ENCODE measurements around the gene ZPBP.
"Not testable (repeated sequence)": the region's sequence is repeated elsewhere in the genome, so short reads cannot be mapped to it uniquely, and the experiment has no call there.

ZPBP gene, protein sequence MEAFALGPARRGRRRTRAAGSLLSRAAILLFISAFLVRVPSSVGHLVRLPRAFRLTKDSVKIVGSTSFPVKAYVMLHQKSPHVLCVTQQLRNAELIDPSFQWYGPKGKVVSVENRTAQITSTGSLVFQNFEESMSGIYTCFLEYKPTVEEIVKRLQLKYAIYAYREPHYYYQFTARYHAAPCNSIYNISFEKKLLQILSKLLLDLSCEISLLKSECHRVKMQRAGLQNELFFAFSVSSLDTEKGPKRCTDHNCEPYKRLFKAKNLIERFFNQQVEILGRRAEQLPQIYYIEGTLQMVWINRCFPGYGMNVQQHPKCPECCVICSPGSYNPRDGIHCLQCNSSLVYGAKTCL

DNA sequence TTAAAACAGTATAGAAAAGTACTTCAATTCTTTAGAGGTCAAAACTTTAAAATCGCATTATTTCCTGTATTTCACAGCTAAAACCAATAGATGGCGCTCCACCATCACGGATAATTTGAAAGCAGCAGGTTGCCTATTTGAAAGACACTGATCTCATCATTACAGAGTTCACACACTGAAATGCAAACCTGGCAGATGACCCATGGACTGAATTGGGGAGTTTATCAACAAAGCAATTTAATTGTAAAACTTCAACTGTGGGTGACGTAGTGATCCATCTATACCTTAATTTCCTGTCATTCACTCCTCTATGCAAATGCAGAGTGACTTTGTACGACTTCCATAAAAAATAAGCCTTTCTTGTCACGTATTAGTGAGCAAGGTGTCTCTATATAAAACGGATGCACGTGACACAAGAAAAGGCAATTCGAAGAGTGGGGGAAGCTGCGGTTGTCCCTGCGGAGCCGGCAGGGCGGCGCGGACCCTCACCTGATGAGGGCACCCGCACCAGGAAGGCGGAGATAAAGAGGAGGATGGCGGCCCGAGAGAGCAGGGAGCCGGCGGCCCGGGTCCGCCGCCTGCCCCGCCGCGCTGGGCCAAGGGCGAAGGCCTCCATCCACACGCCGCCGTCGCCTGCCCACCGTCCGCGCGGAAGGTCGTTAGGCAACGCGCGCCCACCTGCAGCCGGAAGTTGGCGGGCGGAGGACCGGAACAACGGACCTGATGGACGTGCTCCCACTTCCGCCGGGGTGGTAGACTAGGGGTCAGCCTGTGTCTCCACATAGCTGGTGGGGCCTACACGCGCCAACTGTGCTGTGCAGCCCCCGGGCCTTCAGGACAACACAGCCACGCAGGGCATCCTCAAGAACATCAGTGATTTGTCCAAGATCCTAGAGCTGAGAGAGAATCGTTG, at the start of gene ZPBP:
ZPBP (minus strand) TSS at position 668 of the 913 bp plus-strand sequence; CDS start at position 616, 52 bp downstream.
- peak; percentile 57 for DNase-seq

DNA sequence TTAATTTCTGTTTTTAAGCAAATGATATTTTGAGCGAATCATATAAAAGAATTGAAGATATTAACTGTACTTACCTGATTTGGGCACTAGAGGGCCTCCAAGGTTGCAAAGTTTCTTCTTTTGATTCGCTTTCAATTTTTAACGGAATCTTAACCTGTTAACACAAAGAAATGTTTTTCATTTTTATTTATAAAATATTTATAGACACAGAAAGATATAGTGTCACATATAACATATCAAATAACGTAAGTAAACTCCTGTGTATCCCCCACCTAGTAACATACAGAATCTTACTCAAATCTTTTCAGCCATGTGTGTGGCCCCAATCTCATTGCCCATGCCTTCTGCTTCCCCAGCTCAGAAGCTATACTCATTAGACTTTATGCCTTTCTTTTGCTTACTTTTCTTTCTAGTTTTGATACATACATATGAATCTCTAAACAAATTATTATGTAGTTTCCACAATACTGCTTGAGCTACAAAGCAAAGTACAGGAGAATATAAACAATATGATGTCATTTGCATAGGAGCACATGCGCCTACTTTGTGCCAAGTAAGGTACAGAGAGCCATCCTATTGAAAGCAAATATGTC, 49.5 kb upstream of the ZPBP start:
- DNase-seq = peak; percentile 4

DNA sequence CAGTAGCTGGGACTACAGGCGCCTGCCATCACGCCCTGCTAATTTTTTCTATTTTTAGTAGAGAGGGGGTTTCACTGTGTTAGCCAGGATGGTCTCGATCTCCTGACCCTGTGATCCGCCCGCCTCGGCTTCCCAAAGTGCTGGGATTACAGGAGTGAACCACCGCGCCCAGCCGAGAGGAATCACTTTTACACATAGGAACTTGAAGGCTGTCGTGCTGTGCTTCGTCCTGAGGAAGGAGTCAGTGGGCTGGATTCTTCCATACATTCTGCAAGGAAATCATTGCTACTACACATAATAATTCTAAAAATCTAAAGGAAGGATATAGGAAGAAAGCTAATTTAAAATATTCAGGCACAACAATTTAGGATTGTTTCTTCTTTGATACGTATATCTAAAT, 48.8 kb upstream of the ZPBP start:
- DNase-seq = no peak

DNA sequence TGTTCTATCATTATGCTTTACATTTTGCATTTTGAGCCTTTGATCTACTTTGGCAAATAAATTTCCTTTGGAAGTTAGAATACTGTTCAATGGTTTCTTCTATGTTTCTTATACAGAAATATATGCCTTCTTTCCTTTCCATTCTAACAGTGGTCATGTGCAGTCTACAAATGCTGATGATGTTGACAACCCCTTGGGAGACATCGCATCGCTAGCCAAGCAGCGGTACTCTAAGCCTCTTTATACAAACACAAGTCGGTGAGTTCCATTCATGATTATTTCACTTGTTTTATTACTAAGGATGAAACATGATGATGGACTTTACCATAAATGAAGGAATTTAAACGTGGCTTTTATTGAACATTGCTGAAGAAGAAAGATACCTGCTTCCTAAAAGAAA, 48.1 kb upstream of the ZPBP start:
- DNase-seq = no peak

DNA sequence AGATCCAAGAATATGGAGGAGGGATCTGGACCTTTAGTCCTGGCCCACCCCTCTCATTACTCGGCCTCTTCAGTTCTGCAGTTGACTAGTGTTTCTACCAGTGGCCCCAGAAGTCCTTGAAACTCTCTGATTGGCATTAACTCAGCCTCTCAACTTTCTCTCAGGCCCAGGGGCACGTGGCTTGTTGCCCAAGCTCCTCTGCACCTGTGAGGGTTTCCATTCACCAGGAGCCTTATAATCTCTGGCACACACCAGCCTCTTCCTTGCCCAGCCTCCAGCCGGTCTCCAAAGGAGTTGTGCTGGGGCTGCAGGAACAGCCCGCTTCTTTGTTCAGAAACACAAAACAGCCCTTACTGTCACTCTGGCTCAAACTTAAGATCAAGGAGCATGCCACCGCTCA, 47.6 kb upstream of the ZPBP start:
- no peak for DNase-seq

DNA sequence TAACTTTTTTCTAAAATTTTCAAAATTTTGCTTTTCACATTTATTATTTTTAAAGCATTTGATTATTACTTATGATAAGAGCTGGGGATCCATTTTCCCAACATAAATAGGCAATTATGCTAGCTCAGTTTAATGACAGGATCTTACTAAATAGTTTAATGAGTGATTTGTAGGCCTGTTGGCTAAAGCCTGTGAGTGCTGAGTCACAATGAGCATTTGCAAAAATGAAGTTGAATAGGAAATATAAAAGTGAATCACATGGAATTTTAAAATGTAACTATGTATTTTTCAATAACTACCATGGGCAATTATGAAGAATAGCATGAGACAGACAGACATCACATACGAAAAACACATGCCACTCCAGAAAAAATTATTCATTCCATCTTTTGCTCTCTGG, 45.1 kb upstream of the ZPBP start:
- DNase-seq = no peak

DNA sequence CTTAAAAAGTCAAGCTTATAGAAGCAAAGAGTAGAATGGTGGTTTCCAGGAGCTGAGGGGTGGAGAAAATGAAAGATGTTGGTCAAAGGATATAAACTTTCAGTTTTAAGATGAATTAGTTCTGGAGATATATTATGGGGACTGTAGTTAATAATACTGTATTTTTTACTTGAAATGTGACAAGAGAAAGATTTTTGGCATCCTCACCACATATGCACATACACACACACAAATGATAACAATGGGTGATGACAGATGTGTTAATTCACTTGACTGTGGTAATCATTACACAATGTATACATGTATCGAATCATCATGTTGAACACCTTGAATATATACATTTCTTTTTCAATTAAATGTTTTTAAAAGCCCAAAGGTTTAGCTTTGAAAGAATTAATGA, 32.7 kb upstream of the ZPBP start:
- no peak for DNase-seq

DNA sequence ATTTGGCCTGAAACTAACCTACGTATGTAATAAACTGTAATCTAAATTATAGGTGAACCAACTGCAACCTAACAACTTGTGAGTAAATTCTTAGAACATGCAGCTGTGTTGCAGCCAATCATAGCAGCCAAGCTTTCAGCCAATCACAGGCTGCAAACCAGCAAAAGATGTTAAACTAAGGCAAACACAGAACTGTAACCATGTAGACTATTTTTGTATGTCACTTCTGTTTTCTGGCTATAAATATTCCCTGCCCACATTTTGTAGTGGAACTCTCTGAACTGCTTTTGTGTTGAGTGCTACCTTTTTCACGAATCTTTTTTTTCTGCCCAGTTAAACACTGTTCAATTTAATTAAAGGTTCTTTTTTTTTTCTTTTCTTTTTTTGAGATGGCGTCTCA, 28.2 kb upstream of the ZPBP start:
- DNase-seq = no peak

DNA sequence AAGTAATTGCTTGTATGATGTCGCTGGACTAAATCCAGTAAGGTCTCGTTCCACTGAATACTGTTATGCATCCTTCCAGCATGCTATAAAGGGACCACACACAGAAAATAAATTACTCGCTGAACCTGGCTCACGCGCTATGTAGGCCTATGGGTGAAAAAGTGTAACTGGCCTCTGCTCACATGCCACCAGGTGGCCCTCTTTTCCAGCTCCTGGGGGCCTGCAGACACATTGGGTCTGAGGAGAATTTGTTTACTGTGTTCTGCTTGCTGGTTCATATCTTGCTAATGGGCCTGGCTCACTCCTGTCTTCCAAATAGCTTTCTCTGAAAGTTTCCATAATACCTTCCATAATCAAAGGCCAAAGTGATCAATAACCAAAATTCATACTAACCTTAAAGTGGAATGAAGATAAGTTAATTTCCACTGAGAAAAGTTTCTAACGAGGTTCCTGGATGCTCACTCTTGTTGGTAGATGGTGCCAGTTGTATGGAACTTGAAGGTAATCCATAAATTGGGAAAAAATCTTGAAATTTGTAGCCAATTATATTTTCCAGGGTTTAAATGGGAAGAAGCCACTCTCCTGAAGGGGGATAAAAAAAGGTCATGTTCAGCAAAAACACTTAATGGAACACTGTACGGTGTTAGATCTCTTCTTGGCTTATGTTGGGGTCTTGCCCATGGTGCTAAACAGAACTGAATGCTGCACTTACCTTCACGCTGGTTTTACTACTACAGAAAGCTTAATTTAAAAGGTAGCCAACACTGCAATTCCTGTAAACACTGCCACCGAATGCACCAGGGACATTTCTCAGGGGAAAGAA, 27.0 kb upstream of the ZPBP start:
- no peak for DNase-seq

DNA sequence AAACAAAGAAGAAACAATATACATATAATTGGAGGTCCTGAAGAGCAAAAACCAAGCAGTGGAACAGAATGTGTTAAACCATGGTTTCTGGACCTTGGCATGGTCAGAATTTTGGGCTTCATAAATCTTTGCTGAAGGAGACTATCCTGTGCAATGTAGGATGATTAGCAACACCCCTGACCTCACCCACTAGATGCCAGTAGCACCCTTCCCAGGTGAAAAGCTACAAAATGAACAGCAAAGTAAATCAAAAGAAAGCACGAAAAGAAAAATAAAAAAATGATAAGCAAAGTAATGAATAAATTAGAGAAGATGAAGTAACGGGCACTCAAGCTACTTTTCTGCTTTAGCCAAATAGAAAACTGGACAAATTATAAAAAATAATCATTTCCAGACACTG, 19.2 kb upstream of the ZPBP start:
- no peak for DNase-seq

DNA sequence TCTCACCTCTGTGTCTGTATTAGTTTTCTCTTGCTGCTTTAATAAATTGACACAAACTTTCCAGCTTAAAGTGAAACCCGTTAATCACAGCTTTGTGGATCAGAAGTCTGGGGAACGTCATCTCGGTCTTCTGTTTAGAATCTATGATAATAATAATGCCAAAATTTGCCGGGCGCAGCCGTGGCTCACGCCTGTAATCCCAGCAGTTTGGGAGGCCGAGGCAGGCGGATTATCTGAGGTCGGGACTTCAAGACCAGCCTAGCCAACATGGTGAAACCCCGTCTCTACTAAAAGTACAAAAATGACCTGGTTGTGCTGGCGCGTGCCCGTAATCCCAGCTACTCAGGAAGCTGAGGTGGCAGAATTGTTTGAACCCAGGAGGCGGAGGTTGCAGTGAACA, 8.8 kb upstream of the ZPBP start:
- DNase-seq = no peak

DNA sequence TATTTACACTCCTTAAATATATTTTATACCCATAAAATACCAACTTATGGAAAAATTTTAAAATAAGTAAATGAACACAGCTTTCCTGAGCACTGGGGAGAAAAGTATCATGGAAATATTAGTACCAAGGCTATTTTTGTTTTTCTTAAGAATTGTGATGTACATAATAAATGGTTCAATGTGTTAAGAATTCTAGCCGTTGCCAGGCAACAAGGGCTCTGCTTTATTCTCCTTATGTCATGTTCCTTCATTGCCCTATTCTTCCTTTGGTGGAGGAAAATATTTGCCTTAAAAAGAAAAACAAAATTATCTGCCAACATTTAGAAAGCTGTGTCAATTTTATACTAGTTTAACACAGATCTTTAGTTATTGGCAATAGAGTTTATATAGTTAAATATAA, 2.6 kb upstream of the ZPBP start:
- DNase-seq = no peak

DNA sequence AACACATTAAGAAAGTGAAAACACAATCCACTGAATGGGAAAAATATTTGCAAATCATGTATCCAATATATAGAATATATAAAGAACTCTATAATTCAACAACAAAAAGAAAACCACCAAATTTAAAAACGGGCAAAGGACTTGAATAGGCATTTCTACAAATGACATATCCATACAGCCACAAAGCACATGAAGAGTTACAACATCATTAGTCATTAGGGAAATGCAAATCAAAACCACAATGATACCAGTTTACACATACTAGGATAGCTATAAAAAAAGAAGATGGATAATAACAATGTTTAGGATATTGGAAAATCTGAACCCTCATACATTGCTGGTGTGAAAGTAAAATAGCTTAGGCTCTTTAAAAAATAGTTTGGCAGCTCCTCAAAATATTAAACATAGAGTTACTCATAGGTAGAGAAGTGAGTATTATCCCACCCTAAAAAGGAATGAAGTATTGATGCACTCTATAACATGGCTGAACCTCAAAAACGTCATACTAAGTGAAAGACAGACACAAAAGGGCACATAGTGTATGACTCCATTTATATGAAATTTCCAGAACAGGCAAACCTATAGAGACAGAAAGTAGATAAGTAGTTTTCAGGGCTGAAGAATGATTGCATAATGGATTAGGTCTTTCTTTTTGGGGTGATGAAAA, 4.5 kb downstream of the ZPBP start:
- DNase-seq = no peak

DNA sequence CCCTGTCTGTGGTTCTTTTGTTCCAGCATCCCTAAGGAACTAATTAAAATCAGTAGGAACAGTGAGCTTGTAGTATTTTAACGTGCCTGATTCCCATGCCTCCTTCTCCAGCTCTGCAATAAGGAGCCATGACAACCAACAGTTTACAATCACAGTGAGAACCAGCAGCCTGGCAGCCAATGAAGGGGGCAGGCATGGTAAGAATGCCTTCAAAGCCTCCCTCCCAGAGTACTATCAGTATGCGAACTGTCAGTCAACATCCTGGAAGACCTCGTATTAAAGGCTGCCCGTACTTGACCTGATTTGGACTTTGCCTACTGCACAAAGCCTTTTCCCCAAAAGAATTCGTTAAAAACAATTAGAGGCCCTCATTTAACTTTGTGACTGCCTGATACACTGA, 7.7 kb downstream of the ZPBP start:
- DNase-seq = no peak

DNA sequence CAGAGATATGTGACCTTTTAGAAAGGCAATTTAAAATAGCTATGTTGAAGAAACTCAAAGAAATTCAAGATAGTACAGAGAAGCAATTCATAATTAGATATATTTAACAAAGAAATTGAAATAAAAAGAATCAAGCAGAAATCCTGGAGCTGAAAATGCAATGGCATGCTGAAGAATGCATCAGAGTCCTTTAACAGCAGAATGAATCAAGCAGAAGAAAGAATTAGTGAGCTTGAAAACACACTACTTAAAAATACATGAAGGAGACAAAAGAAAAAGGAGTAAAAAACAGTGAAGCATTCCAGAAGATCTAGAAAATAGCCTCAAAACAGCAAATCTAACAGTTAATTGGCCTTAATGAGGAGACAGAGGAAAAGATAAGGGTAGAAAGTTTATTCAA, 20.0 kb downstream of the ZPBP start:
- no peak for DNase-seq

DNA sequence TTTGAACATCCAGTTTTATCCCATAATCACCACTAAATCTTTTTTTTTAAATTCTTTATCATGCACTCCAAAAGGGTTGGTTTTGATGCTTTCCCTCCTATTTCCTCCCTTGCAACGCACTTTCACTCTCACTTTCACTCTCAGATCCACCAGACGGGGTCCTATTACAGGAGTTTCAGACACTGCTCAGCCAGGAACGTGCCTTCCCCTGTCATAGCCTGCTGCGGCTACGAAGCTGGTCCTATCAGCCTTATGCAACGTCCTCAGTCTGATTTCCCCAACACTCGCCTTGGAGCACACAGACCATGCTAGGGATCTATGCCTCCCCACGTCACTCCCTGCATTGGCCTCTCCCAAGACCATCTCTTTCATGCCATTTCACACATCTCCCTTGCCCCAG, 23.4 kb downstream of the ZPBP start:
- DNase-seq = no peak

DNA sequence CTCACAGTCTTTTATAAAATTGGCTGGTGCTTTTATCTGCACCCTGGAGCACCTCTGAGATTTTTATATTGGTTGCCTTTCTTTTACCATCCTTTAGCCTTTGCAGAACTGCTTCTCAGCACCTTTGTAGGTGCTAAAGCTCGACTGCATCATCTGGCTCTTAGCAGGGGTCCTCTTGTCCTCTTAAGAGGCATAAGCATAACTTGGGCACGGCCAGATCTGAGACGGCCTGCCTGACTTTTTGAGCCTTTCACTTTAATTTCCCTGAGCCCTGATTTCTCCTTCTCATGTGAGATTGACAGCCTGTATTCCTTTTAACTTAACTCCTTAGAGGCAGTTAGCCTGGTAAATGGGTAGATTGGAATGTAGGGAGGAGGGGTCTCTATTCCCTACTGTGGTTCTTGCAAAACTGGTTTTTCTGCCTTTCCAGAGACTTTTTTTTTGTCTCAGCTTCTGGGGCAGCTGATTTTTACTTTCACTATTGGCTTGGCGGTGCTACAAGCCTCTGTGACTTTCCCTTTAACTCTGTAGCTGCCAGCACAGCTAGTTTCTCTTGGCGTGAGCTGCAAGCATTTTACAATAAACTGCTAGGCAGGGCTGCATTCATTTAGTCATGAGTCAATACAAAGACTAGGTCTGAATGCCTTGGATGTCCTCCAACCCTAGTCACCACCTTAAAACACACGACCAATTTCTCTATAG, 24.0 kb downstream of the ZPBP start:
- DNase-seq = peak; percentile 25

DNA sequence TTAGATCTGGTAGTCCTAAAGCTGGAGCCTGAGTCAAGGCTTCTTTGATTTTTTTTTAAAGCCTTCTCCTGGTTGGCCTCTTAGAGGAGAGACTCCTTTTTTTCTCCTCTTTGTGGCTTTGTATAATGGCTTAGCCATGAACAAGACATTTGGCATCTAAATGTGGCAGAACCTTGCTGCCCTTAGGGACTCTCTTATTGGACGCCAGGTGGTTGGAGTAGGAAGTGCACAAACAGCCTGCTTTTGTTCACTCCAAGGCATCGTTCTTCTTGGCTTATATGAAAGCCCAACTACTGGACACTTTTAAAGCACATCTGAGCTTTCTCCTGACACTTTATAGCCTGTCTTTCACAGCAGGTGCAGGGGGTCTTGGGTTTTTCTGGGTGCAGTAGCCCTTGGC, 25.0 kb downstream of the ZPBP start:
- DNase-seq = peak; percentile 18

DNA sequence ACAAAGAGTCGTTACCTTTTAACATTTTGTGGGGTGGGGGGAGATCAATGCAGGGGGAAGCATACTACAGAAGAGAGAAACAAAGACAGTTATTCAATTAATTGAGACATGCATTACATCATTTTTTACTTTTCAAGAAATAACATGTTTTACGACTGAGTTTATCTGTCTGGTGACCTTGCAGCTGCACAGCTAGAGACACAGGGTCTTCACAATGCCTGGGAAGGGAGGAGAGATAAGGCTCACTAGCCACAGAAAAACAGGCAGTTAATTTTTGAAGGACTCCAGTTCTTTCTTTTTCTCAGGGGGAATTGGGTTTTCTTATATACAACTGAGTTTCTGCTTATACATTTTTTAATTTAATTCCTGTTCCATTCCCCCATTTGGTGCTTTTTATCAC, 30.1 kb downstream of the ZPBP start:
- no peak for DNase-seq

DNA sequence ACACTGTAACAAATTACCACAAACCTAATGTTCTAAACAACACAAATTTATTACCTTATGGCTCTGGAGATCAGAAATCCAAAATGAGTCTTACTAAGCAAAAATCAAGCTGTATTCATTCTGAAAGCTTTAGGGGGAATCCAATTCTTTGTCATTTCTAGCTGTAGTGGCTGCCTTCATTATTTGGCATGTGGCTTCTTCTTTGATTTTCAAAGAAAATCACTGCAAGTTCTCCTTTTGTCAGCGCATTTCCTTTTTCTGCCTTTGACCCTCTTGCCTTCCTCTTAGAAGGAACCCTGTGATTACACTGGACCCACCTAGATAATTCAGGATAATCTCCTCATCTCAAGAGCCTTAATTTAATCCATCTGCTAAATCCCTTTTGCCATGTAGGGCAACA, 36.9 kb downstream of the ZPBP start:
- no peak for DNase-seq

DNA sequence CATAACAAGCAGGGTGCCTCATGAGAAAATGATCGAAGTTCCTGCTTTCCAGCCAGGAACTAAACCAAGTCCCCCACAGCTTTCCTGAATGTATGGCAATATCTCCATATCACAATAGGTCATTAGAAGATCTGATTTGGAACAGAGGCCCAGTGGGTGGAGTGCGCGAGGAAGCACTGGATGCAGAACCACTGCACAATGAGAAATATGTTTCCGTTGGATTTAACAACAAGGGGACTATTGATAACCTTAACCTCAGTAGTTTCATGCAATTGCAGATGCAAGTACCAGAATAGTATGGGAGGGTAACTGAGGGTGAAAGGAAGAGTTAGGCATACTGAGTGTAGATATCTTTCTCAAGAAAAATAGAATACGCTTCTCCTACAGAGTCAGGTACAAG, 45.3 kb downstream of the ZPBP start:
- no peak for DNase-seq

DNA sequence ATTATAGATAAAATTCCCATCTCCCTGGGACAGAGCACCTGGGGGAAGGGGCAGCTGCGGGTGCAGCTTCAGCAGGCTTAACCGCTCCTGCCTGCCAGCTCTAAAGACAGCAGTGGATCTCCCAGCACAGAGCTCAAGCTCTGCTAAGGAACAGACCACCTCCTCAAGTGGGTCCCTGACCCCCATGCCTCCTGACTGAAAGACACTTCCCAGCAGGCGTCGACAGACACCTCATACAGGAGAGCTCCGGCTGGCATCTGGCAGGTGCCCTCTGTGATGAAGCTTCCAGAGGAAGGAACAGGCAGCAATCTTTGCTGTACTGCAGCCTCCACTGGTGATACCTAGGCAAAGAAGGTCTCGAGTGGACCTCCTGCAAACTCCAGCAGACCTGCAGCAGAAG, 51.9 kb downstream of the ZPBP start:
- not testable (repeated sequence) for DNase-seq

All from kidney glomerular epithelial cell (primary cell).